NB4 (cell line): ENCODE results near the gene UFC1.

Experiments used
- CTCF ChIP-seq: IDR thresholded peaks from one replicate; pipeline ENCODE4 v1.5.1; 2012; ENCODE audit warnings: low read depth, low read length
- MAX ChIP-seq: IDR thresholded peaks from 2 replicates; pipeline ENCODE4 v1.6.1; 2011; ENCODE audit warnings: low read depth, low read length
- MYC ChIP-seq: IDR thresholded peaks from 2 replicates; pipeline ENCODE4 v1.6.1; 2011; ENCODE audit warnings: low read depth, low read length
- POLR2A ChIP-seq: IDR thresholded peaks from 2 replicates; pipeline ENCODE4 v1.6.1; 2011; ENCODE audit warnings: mild to moderate bottlenecking; ENCODE audit not compliant: insufficient read length; ENCODE audit errors: extremely low read depth

- no peak for TF ChIP-seq CTCF
- no peak for TF ChIP-seq POLR2A
- TF ChIP-seq MYC = no peak
- TF ChIP-seq MAX = no peak
Measured at GRCh38 chr1:161153176-161153575, 602 bp upstream of the UFC1 start.
